Hepatocyte (in vitro differentiated cells): Measurements from ENCODE around the gene HSCB.

Source experiments
- EZH2 ChIP-seq: fragments of 200-600 bp; sonication (generic); IDR thresholded peaks from 2 replicates; pipeline ENCODE4 v1.6.1; 2016; ENCODE audit warnings: antibody characterized with exemption, mild to moderate bottlenecking, borderline replicate concordance
- TF ChIP-seq, protein P1 (sequence below): fragments of 200-600 bp; sonication (generic); IDR thresholded peaks from 2 replicates; pipeline ENCODE4 v1.5.1; 2016; ENCODE audit warnings: antibody characterized with exemption, mild to moderate bottlenecking; ENCODE audit not compliant: poor library complexity

DNA sequence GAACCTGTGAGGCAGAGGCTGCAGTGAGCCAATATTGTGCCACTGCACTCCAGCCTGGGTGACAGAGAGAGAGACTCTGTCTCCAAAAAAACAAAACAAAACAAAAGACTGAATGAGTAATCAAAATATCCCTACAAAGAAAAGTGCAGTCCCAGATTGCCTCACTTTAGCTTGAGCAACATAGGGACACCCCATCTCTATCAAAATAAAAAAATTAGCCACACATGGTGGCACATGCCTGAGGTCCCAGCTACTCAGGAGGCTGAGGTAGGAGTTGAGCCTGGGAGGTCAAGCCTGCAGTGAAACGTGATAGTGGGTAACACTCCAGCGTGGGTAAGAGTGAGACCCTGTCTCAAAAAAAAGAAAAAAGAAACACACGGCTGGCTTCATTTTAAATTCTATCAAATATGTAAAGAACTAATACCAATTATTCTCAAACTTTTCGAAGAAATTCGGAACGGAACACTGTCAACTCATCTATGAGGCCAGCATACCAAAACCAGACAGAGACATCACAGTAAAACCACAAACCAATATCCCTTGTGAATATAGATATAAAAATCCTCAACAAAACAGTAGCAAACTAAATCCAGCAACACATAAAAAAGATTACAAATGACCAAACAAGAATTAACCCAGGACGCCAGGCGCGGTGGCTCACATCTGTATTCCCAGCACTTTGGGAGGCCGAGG, 13.1 kb upstream of the HSCB start:
- TF ChIP-seq, protein P1, sequence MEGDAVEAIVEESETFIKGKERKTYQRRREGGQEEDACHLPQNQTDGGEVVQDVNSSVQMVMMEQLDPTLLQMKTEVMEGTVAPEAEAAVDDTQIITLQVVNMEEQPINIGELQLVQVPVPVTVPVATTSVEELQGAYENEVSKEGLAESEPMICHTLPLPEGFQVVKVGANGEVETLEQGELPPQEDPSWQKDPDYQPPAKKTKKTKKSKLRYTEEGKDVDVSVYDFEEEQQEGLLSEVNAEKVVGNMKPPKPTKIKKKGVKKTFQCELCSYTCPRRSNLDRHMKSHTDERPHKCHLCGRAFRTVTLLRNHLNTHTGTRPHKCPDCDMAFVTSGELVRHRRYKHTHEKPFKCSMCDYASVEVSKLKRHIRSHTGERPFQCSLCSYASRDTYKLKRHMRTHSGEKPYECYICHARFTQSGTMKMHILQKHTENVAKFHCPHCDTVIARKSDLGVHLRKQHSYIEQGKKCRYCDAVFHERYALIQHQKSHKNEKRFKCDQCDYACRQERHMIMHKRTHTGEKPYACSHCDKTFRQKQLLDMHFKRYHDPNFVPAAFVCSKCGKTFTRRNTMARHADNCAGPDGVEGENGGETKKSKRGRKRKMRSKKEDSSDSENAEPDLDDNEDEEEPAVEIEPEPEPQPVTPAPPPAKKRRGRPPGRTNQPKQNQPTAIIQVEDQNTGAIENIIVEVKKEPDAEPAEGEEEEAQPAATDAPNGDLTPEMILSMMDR, result no peak
- no peak for TF ChIP-seq EZH2
